GM20000 (cell line): ENCODE measurements around the gene PTPRT.

Experiments
- DNase-seq: peaks from one replicate; pipeline ENCODE4 v3.0.0; 2012; ENCODE audit warnings: low spot score
- TF ChIP-seq, protein P1 (sequence below): IDR thresholded peaks from 2 replicates; pipeline ENCODE4 v1.5.1; 2012; ENCODE audit warnings: mild to moderate bottlenecking, control low read depth; ENCODE audit errors: extremely low read depth, missing control alignments

PTPRT gene

DNA sequence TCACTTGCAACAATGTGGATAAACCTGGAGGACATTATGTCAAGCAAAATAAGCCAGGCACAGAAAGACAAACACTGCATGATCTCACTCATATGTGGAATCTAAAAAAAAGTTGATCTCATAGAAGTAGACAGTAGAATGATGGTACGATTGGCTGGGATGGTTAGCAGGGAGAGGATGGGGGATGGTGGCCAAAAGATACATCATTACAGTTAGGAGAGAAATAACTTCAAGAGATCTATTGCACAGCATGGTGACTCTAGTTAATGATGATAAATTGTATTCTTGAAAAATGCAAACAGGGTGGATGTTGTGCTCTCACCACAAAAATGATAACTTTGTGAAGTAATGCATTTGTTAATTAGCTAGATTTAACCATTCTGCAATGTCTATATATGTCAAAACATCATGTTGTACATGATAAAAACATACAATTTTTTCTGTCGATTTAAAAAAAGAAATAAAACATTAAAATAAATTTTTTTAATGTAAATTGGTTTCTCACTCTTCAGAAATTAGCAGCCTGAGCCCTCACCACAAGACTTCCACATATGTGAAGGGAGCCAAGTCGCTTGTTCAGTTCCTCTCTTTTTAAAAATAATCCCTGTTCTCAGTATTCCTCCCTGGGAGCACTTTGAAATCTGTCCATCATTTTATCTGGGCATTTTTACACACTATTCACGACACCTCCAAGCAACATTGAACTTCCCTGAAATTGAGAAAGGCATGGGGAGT lies 34.2 kb downstream of the PTPRT start:
- TF ChIP-seq, protein P1, sequence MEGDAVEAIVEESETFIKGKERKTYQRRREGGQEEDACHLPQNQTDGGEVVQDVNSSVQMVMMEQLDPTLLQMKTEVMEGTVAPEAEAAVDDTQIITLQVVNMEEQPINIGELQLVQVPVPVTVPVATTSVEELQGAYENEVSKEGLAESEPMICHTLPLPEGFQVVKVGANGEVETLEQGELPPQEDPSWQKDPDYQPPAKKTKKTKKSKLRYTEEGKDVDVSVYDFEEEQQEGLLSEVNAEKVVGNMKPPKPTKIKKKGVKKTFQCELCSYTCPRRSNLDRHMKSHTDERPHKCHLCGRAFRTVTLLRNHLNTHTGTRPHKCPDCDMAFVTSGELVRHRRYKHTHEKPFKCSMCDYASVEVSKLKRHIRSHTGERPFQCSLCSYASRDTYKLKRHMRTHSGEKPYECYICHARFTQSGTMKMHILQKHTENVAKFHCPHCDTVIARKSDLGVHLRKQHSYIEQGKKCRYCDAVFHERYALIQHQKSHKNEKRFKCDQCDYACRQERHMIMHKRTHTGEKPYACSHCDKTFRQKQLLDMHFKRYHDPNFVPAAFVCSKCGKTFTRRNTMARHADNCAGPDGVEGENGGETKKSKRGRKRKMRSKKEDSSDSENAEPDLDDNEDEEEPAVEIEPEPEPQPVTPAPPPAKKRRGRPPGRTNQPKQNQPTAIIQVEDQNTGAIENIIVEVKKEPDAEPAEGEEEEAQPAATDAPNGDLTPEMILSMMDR: no peak
- DNase-seq: no peak

GRCh38 chr20:43151901-43152300 lies 37.8 kb downstream of the PTPRT start:
- TF ChIP-seq, protein P1: no peak

GRCh38 chr20:43151256-43151655 lies 38.5 kb downstream of the PTPRT start:
- DNase-seq: no peak
- TF ChIP-seq, protein P1: no peak

More at GRCh38 chr20:43151901-43152300, 37.8 kb downstream of the PTPRT start:
- no peak for DNase-seq

DNA sequence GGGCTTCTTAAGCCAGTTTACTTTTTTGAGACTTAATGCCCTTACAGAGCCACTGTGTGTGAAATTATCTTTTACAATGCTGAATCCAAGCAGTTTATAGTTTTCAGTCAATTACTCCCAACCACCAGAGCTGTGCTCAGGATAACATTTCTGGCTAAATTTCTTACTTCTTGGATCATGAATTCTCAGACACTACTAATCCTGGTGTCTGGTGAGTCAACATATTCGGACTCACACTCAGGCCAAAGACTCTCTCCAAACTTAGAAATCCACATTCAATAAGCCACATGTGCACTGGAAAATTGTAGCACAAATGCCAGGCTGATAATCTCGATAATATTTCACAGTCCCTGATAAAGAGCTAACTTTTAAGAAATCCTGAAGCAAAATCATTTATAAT lies 49.0 kb downstream of the PTPRT start:
- DNase-seq: no peak
- TF ChIP-seq, protein P1: no peak

DNA sequence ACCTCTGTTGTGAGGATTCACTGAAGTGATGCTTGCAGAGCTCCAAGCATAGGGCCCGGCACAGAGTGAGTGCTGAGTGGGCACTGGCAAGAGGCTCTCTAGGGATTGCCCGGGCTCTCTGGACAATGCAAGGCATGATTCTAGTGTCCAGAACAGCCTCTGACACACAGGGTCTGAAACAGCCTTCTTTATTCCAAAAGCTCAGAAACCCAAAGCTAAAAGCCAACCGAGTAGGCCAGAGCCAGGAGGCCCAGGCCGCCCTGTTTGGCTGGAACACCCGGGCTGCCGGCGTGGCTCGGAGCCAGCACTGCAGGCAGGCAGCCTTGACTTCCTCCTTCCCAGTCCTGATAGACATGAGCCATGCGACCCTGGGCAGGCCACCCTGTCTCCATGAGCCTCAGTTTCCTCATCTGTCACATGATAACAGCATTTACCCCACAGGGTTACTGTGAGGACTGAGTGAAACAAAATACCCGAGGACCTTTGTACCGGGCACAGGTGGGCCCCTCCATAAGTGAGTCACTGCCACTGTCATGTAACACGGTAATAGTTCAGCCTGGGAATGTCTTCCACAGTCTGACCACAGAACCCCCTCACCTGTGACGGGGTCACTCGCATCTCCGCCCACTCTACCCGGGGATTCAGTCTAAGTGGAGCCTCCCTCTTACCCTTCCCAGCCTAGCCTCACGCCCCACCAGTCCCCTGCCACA lies 51.5 kb downstream of the PTPRT start:
- no peak for DNase-seq
- TF ChIP-seq, protein P1: no peak

DNA sequence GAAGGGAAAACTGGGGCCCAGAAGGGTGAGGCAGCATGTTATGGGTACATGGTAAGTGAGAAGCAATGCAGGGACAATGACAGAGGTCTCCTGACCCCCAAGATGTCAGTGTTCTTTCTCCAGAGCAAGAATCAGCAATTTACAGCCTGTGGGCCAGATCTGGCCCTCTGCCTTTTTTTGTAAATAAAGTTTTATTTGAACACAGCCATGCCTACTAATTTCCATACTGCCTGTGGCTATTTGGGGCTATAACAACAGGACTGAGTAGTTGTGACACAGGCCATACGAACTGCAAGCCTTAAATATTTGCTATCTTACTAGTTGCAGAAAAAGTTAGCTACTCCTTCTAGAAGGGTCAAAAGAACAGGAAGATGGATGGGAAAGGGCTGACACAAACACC lies 52.5 kb downstream of the PTPRT start:
- no peak for DNase-seq
- TF ChIP-seq, protein P1: no peak

- TF ChIP-seq, protein P1: no peak
- DNase-seq: no peak
Measured at GRCh38 chr20:43124241-43124640, 65.5 kb downstream of the PTPRT start.
